NCI-H2081 (cell line): ENCODE results near the gene RRP1.
A peak's percentile ranks its signal among the peaks of the same experiment; 100 is the strongest.
"Not testable (repeated sequence)": the region's sequence is repeated elsewhere in the genome, so short reads cannot be mapped to it uniquely, and the experiment has no call there.

ENCODE experiments used
- DNase-seq, 2 experiments: peaks; one replicate each; lab custom pipeline; 2025; lab: John Stamatoyannopoulos, UW

RRP1 gene

DNA sequence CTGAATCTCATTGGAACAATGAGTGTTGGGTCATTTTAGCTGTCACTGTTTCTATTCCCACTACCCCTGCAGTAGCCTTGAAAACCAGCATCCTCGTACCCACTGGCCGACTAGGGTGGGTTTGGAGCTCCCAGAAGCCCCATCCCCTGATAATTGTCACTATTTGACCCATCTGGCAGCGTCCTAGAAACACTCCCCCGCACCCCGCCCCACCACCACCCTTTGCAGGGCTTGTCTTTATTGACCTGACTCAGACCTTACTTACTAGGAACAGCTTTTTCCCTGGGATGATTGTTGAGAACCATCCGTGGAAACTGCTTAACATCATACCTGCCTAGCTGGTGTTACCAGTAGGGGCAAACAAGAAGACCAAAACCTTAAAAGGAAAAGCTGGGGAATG, 47.2 kb downstream of the RRP1 start:
- no peak for DNase-seq

DNA sequence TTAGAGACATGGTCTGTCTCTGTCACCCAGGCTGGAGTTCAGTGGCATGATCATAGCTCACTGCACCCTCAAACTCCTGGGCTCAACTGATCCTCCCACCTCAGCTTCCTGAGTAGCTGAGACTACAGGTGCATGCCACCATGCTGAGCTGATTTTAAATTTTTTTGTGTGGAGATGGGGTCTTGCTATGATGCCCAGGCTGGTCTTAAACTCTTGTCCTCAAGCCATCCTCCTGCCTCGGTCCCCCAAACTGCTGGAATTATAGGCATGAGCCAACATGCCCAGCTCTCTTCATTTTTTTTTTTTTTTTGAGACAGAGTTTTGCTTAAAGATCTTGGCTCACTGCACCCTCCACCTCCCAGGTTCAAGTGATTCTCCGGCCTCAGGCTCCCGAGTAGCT, 50.9 kb downstream of the RRP1 start:
- no peak for DNase-seq

DNA sequence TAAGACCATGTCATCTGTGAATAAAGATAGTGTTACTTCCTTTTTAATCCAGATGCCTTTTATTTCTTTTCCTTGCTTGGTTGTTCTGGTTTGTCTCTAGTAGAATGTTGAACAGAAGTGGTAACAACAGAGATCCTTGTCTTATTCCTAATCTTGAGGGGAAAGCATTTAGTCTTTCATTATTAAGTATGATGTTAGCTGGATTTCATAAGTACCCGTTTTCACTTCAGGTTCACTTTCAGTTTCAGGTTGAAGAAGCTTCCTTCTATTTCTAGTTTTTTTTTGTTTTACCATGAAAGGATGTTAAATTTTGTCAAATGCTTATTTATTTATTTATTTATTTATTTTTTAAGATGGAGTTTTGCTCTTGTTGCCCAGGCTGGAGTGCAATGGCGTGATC, 53.4 kb downstream of the RRP1 start:
- DNase-seq, result no peak

- not testable (repeated sequence) for DNase-seq
Measured at GRCh38 chr21:43844906-43845305, 55.5 kb downstream of the RRP1 start.

- DNase-seq, result no peak
Measured at GRCh38 chr21:43845386-43845785, 56.0 kb downstream of the RRP1 start.

DNA sequence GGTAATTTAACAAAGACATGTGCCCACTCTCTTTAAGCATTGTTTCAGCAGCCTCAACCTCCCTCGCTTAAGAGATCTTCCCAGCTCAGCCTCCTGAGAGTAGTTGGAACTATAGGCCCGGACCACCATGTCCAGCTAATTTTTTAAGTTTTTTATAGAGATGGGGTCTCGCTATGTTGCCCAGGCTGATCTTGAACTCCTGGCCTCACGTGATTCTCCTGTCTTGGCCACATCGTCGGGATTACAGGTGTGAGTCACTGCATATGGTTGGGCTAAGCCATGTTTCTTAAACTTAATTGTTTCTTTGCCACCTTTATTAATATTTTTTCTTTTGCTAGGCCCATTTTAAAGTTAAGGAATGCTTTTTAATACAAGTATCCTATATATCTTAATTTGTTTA, 57.1 kb downstream of the RRP1 start:
- no peak for DNase-seq

DNA sequence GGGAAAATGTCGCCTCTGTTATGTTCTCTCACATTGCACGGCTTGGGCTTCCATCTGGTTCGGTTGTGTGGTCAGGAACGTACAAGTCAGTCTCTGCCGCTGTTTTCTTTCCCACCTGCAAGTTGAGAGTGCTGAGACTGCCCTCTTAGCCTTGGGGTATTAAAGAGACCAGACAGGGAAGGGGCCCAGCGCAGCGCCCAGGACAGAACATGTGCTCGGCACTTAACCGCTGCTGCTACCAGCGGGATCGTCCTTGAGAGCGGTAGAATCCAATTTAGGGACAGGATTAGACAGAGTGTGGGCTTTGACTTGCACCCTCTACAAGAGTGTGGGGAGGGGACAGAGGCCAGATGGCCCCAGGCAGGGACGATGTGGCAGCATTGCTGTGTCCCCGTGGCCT, 57.9 kb downstream of the RRP1 start:
- no peak for DNase-seq

- no peak for DNase-seq
Measured at GRCh38 chr21:43848771-43849170, 59.4 kb downstream of the RRP1 start.

DNA sequence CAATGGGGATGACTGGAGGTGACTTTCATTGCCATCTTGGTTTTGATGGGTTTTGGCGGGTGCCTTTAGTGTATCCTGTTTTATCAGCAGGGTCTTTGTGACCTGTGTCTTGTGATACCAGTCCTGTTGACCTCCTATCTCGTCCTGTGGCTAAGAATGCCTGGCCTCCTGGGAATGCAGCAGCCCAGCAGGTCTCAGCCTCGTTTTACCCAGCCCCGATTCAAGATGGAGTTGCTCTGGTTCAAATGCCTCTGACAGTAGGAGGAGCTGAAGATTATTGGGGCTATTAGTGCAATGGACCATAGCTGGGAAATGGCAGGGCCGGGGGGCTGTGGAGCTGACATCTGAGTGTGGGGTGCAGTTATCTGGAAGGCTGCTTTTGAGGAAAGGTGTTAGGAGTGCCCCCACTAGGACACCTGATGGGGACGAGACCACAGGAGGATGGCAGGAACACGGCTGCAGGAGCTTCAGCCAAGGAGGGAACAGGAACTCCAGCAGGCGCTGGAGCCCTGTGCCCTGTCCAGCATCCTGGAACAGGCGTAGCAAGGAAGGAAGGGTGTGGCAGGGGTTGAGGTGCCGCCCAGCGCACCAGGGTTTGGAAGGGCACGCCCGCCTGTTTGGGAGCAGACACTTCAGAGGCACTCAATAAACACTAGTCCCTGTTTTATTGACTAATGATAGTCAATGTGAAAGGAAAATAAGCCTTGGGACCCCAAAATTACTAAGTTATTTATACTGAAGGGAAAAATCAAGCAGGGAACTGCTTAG, 60.3 kb downstream of the RRP1 start:
- DNase-seq, result no peak

DNA sequence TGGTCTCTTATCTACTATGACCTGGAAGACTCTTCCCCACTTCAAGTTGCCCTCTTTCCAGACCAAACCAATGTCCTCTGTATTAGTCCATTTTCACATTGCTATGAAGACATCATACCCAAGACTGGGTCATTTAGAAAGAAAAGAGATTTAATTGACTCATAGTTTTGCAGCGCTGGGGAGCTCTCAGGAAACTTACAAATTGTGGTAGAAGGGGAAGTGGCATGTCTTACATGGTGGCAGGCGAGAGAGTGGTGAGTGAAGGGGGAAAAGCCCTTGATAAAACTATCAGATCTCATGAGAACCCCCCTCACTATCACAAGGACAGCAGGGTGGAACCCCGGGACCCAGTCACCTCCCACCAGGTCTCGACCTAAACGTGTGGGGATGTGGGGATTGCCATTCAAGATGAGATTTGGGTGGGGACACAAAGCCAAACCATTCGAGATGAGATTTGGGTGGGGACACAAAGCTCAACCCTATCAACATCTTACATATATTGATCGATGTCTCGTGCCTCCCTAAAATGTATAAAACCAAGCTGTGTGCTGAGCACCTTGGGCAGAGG, 61.4 kb downstream of the RRP1 start:
- no peak for DNase-seq

- DNase-seq, result peak in 1 of 2 experiments; percentile 60
Measured at GRCh38 chr21:43851593-43851992, 62.2 kb downstream of the RRP1 start.

DNA sequence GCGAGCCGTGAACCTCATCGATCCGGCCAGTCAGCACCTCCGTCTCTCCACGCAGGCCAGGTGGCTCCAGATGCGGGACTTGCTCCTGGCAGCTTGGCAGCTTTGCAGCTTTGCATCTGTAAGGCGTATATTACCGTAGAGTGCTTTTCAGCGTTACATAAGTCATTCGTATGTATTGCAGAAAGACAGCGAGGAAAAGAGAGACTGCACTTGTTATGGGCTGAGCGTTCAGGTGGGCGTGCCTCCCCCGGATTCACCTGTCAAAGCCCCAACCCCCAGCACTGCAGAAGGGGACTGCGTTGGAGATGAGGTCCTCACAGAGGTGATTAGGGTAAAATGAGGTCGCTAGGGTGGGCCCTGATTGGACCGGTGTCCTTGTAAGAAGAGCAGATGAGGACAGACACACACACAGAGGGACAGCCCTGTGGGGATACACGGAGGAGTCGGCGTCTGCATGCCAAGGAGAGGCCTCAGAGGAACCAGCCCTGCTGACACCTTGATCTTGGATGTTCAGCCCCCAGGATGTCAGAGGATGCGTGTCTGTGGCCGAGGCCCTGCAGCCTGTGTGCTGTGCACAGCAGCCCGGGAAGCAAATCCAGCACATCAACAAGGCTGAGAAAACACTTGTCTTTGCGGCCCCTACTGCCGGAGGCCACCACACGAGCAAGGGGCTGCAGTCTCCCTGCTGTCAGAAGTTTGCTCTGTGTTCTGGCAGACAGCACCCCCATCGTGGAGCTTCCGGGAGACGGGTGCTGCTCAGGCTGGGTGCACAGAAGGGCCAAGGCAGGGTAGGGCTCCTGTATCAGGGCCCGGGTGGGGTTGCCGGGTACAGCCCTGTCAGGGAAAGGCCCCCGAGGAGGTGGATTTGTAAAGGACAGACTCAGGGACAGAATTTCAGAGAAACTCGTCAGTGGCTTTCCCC, 64.7 kb downstream of the RRP1 start:
- DNase-seq, result no peak
